ENCODE results near the gene SRGN. TPM values are rescaled to one million over a fixed set of nuclear protein-coding genes. Genes with fewer than 3 reads are reported as not detected.
A peak's percentile ranks its signal among the peaks of the same experiment; 100 is the strongest.
"Not testable (repeated sequence)": the region's sequence is repeated elsewhere in the genome, so short reads cannot be mapped to it uniquely, and the experiment has no call there.

Gene SRGN
- total RNA-seq (2021; ENCODE audit: unreplicated experiment) (8.5 TPM), Bru-seq, nascent RNA (percentile 40 among the genes with signal in this experiment), BruChase-seq, experiment 1, labeled RNA remaining after a 2-hour chase (percentile 38 among the genes with signal in this experiment), BruChase-seq, experiment 2, labeled RNA remaining after a 6-hour chase (percentile 53 among the genes with signal in this experiment)
- 2.7 TPM for polyA plus RNA-seq (2012; ENCODE audit: insufficient read length)
- long read RNA-seq, partial matches to known transcripts, result 0 of 3 reads
- long read RNA-seq, other reads (novel, unspliced or antisense), result 0 of 3 reads

DNA sequence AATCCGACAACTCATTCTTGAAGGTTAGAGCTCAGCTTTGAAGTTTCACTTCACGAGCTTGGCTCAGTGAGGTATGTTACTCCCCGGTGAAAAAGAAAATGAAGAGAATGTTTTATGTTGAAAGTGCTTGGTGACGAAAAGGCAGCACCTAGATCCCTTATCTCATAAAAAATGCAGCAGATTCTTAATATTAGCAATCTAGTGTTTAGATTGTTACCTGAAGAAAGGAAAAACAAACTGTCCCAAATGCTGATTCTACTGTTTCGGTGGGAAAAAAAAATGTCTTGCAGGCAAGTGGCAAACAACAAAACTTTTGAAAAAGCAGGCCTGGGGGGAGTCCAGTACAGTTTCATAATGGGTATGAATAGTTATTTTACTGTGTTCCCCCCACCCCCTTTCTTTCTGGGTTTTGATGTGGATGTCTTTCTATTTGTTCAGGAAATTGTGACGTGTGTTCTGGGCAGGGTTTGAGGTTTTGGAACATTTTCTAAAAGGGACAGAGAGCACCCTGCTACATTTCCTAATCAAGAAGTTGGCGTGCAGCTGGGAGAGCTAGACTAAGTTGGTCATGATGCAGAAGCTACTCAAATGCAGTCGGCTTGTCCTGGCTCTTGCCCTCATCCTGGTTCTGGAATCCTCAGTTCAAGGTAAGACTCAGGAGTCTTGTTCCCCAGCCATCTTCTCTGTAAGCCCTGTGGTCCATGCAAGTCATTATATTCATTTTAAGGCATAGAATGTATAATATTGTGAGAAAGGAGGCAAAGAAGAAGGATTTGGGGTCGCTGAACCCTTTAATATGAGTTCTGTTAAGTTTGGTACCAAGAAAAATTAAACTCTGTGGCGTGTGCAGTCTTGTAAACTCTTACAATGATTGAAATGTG, at the start of gene SRGN:
TSS of gene SRGN (plus strand) at position 514 of the 881 bp plus-strand sequence. CDS start at position 569, 55 bp downstream.
- Histone ChIP-seq H3K4me3 (ENCODE audit: low read depth in 2 of 2, low read length in 2 of 2) (peak within 1 kb of the TSS in 1 of 2 experiments; percentile 36; a peak in 2 of 4 replicates), H3K9me3 (ENCODE audit: control insufficient read depth, insufficient read depth, low read depth, low read length) (no peaks in the 10 kb centered on the region), H3K27ac (ENCODE audit: low read length) (0 out of 2 replicates have a peak within 1 kb of the TSS, but pooled peaks have one; percentile 52), H3K36me3 (ENCODE audit: control insufficient read depth, insufficient read depth, low read length) (no peaks in the 10 kb centered on the region), H3K4me1 (ENCODE audit: control insufficient read depth, insufficient read depth, low read length) (peaks cover 2% of the 10 kb centered on the region), H3K27me3 (ENCODE audit: control insufficient read depth, insufficient read depth, low read length) (no peaks in the 10 kb centered on the region)
- POLR2A ChIA-PET, result interaction anchor here (0.6 to 0.8 kb wide), 4 partner anchors 64 to 692 kb away, joined by 3 to 6 read pairs (median 4); partner anchors contain the start of gene DDX21
- ATAC-seq (peak; percentile 49; the same call in 1 of the 2 replicates), DNase-seq (ENCODE audit: low read depth, low spot score) (no peak)
- TF ChIP-seq TCF7L2 (IDR thresholded peaks at IDR 0.05; ENCODE audit: low read depth, low read length) (no peak), POLR2AphosphoS5 (IDR thresholded peaks at IDR 0.05; ENCODE audit: low read depth, low read length) (no peak), CTCF (IDR thresholded peaks at IDR 0.05) (no peak), SIN3A (IDR thresholded peaks at IDR 0.05; ENCODE audit: borderline replicate concordance, insufficient read depth, low read depth, low read length) (no peak)
- TF ChIP-seq, protein P1, sequence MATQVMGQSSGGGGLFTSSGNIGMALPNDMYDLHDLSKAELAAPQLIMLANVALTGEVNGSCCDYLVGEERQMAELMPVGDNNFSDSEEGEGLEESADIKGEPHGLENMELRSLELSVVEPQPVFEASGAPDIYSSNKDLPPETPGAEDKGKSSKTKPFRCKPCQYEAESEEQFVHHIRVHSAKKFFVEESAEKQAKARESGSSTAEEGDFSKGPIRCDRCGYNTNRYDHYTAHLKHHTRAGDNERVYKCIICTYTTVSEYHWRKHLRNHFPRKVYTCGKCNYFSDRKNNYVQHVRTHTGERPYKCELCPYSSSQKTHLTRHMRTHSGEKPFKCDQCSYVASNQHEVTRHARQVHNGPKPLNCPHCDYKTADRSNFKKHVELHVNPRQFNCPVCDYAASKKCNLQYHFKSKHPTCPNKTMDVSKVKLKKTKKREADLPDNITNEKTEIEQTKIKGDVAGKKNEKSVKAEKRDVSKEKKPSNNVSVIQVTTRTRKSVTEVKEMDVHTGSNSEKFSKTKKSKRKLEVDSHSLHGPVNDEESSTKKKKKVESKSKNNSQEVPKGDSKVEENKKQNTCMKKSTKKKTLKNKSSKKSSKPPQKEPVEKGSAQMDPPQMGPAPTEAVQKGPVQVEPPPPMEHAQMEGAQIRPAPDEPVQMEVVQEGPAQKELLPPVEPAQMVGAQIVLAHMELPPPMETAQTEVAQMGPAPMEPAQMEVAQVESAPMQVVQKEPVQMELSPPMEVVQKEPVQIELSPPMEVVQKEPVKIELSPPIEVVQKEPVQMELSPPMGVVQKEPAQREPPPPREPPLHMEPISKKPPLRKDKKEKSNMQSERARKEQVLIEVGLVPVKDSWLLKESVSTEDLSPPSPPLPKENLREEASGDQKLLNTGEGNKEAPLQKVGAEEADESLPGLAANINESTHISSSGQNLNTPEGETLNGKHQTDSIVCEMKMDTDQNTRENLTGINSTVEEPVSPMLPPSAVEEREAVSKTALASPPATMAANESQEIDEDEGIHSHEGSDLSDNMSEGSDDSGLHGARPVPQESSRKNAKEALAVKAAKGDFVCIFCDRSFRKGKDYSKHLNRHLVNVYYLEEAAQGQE (IDR thresholded peaks at IDR 0.05; ENCODE audit: insufficient read depth in 1 of 2, low read depth in 2 of 2, low read length in 1 of 2), result no peak
- in situ Hi-C loops (cut with HindIII; ENCODE audit: low pct_unique_long_range_greater_than_20kb, low sequenced_read_pairs) (no loop called here), intact Hi-C loops (cut with micrococcal nuclease; ENCODE audit: unreplicated experiment) (no loop called here)
- BruUV-seq (replicated peaks), result no TSS peak
- CTCF ChIA-PET, result interaction anchor here (0.5 to 0.6 kb wide), 2 partner anchors 22 to 163 kb away, joined by 3 read pairs; no protein-coding TSS in a partner anchor

DNA sequence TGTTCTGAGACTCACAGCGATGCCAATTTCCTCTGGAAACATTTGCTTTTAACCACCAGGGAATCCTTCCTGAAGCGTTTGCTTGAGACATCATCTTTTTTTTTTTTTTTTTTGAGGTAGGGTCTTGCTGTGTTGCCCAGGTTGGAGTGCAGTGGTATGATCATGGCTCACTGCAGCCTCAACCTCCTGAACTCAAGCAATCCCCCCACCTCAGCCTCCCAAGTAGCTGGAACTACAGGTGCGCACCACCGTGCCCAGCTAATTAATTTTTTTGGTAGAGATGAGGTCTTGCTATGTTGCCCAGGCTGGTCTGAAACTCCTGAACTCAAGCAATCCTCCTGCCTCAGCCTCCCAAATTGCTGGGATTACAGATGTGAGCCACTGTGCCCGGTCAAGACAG, 47.0 kb upstream of the SRGN start:
- intact Hi-C loops (cut with micrococcal nuclease; ENCODE audit: unreplicated experiment); in situ Hi-C loops (cut with HindIII; ENCODE audit: low pct_unique_long_range_greater_than_20kb, low sequenced_read_pairs); BruUV-seq (replicated peaks); H3K36me3 ChIP-seq (ENCODE audit: control insufficient read depth, insufficient read depth, low read length); POLR2A ChIA-PET; H3K4me3 ChIP-seq (ENCODE audit: low read depth in 2 of 2, low read length in 2 of 2); H3K4me1 ChIP-seq (ENCODE audit: control insufficient read depth, insufficient read depth, low read length); DNase-seq (ENCODE audit: low read depth, low spot score); H3K27me3 ChIP-seq (ENCODE audit: control insufficient read depth, insufficient read depth, low read length); ATAC-seq; H3K27ac ChIP-seq (ENCODE audit: low read length); H3K9me3 ChIP-seq (ENCODE audit: control insufficient read depth, insufficient read depth, low read depth, low read length): not testable (repeated sequence)
- CTCF ChIA-PET, result interaction anchor here (0.7 kb wide), 1 partner anchor 178 kb away, joined by 8 read pairs; no protein-coding TSS in a partner anchor
